ENCODE measurements around the gene MAP2. TPM values are rescaled to one million over a fixed set of nuclear protein-coding genes. Genes with fewer than 3 reads are reported as not detected.

MAP2 gene
- total RNA-seq, 1 donor from 2014 or later = not detected

- Mint-ChIP-seq H3K4me1 (no peaks in the 10 kb centered on the region), H3K4me3 (no peak overlapping the region), H3K36me3 (ENCODE audit: low read depth) (no peaks in the 10 kb centered on the region), H3K27ac (no peak overlapping the region), H3K27me3 (no peaks in the 10 kb centered on the region), H3K9me3 (no peaks in the 10 kb centered on the region)
- no peak for DNase-seq
- intact Hi-C loops (cut with micrococcal nuclease) = no loop called here
Observed at GRCh38 chr2:209445485-209445884, 21.6 kb downstream of the MAP2 start.

- DNase-seq = no peak
- no peaks in the 10 kb centered on the region for H3K36me3 Mint-ChIP-seq (ENCODE audit: low read depth)
- H3K27me3 Mint-ChIP-seq = no peaks in the 10 kb centered on the region
- no peak overlapping the region for H3K27ac Mint-ChIP-seq
- intact Hi-C loops (cut with micrococcal nuclease) = no loop called here
- H3K4me3 Mint-ChIP-seq = no peak overlapping the region
- H3K9me3 Mint-ChIP-seq = no peaks in the 10 kb centered on the region
- H3K4me1 Mint-ChIP-seq = no peaks in the 10 kb centered on the region
Observed at GRCh38 chr2:209451209-209451834, 27.5 kb downstream of the MAP2 start.

- no peaks in the 10 kb centered on the region for H3K27me3 Mint-ChIP-seq
- H3K27ac Mint-ChIP-seq = no peak overlapping the region
- H3K4me3 Mint-ChIP-seq = no peak overlapping the region
- H3K4me1 Mint-ChIP-seq = no peaks in the 10 kb centered on the region
- intact Hi-C loops (cut with micrococcal nuclease) = no loop called here
- DNase-seq = no peak
- H3K9me3 Mint-ChIP-seq = no peaks in the 10 kb centered on the region
- H3K36me3 Mint-ChIP-seq (ENCODE audit: low read depth) = no peaks in the 10 kb centered on the region
Observed at GRCh38 chr2:209456489-209456888, 32.6 kb downstream of the MAP2 start.

DNA sequence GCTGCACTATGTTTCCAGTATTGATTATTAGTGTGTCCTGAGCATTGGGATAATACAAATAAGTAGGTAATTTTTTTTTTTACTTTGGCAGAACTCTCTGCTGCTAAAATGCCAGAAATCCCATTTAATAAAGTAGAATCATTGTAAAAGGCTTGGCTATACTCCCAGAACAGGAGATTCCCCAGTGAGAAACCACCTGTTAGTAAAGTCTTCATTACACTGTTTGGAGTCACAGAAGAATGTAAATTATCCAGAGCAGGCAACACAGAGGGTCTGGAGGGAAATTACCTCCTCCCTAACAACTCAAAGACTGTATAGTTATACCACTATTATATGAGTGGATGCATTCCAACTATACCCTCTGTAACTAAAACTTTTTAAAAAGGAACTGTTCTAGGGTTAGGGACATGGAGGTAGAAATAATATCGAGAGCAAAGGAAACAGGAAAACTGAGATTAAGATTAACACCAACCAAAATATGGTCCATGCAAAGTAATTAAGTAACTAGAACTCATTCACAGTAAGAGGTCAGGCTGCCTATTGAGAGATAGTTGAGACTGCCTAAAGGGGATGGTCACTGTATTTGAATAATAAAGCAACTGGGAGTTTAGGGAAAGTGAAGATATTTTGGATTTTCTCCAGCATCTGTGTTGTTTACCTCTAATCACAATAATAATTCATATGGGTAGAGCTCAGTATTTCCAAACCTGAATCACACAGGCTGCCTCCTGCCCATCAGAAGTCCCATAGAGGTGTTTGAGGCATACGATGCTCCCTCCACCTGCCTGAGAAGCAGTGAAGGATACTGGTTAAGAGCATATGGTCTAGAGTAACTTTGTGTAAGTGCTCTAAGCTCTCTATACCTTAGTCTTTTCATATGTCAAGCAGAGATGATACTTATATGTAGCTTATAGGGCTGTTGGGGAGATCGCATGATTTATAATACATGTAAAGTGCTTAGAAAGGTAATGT lies 34.4 kb downstream of the MAP2 start:
- Mint-ChIP-seq H3K36me3 (ENCODE audit: low read depth) (no peaks in the 10 kb centered on the region), H3K4me3 (no peak overlapping the region), H3K9me3 (no peaks in the 10 kb centered on the region), H3K27ac (no peak overlapping the region), H3K4me1 (no peaks in the 10 kb centered on the region), H3K27me3 (no peaks in the 10 kb centered on the region)
- intact Hi-C loops (cut with micrococcal nuclease) = no loop called here
- DNase-seq = no peak

DNA sequence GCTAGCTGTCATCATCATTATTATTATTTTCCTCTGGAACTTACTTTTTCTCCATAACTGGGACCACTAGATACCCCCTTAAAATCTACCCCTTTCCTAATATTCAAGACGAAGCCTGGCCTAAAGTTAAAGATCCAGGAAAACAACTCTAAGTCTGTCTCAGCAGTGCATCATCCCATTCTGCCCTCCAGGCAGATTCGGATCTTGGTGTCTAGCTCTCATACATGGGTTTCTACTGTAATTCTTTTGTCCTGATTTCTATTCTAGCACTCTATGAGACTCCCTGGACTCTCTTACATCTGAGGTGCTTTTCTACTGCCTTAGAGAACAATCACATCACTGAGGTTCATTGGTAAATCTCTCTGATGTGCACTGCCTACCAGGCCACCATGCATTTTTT lies 35.5 kb downstream of the MAP2 start:
- H3K27ac Mint-ChIP-seq = no peak overlapping the region
- no peaks in the 10 kb centered on the region for H3K9me3 Mint-ChIP-seq
- H3K36me3 Mint-ChIP-seq (ENCODE audit: low read depth) = no peaks in the 10 kb centered on the region
- DNase-seq = no peak
- intact Hi-C loops (cut with micrococcal nuclease) = no loop called here
- H3K4me1 Mint-ChIP-seq = no peaks in the 10 kb centered on the region
- no peak overlapping the region for H3K4me3 Mint-ChIP-seq
- H3K27me3 Mint-ChIP-seq = no peaks in the 10 kb centered on the region

DNA sequence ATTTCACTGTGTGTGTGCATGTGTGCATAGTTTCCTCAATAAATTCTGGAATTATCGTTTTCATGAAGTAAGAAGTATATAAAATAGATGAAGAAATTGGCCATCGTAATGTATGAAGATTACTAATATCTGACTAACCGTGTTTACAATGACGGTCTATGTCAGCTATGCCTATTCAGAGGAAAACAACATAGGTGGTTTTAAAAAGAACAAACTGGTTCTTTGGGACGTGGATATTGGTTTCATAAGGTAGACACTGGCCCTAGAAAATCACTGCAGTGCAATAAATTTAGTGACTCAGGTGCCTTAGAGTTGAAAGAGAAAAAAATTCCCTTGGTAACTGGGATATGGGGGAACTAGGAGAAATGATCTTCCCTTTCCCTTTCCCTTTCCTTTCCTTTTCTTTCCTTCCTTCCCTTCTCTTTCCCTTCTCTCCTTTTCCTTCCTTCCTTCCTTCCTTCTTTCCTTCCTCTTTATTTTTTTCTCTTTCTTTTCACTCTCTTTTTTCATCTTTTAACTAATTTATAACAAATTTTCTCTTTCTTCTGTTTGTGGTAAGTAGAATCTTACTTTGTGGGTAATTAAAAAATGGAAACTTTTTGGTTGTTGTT lies 36.4 kb downstream of the MAP2 start:
- H3K27me3 Mint-ChIP-seq = no peaks in the 10 kb centered on the region
- intact Hi-C loops (cut with micrococcal nuclease) = no loop called here
- no peak overlapping the region for H3K27ac Mint-ChIP-seq
- H3K36me3 Mint-ChIP-seq (ENCODE audit: low read depth) = no peaks in the 10 kb centered on the region
- no peaks in the 10 kb centered on the region for H3K4me1 Mint-ChIP-seq
- H3K4me3 Mint-ChIP-seq = no peak overlapping the region
- H3K9me3 Mint-ChIP-seq = no peaks in the 10 kb centered on the region
- no peak for DNase-seq

- Mint-ChIP-seq H3K27me3 (no peaks in the 10 kb centered on the region), H3K4me3 (no peak overlapping the region), H3K36me3 (ENCODE audit: low read depth) (no peaks in the 10 kb centered on the region), H3K27ac (no peak overlapping the region), H3K4me1 (no peaks in the 10 kb centered on the region), H3K9me3 (no peaks in the 10 kb centered on the region)
- intact Hi-C loops (cut with micrococcal nuclease) = no loop called here
- DNase-seq = no peak
Observed at GRCh38 chr2:209463226-209463625, 39.4 kb downstream of the MAP2 start.

DNA sequence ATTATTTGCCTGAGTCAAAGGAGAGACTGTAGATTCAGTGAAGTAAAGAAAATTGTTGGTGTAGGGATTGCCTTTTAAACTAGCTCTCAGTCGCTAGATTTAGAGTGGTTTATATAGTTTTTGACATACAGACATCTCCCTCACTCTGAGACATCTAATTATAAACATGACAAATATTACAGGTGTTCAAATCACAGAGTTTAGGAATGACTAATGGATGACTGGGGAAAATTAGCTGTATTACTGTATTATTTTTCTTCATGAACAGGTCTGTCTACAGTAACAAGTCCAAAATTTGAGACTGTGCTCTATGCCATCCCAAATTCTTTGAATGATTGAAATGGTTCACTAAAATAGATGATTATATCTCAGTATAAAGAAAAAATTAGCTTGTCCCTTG lies 40.0 kb downstream of the MAP2 start:
- H3K4me3 Mint-ChIP-seq = no peak overlapping the region
- no peaks in the 10 kb centered on the region for H3K27me3 Mint-ChIP-seq
- intact Hi-C loops (cut with micrococcal nuclease) = no loop called here
- H3K9me3 Mint-ChIP-seq = no peaks in the 10 kb centered on the region
- no peak for DNase-seq
- no peaks in the 10 kb centered on the region for H3K4me1 Mint-ChIP-seq
- H3K36me3 Mint-ChIP-seq (ENCODE audit: low read depth) = no peaks in the 10 kb centered on the region
- H3K27ac Mint-ChIP-seq = no peak overlapping the region

DNA sequence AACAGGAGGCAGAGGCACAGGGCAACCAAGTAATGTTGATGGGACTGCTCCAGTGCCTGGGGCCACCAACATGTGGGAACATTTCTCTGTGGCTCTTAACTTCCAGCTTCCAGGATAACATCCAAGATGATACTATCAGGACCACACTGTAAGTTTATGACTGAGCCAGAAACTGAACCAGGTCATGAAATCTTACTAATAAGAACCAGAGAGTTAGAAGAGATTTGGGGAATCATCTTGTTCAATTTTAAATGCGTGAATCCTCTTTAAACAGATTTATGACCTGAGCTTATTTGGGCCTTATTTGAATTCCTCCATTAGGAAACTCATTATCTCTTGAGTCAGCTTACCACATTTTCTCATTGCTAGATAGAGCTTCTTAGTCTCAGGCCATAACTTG lies 45.0 kb downstream of the MAP2 start:
- intact Hi-C loops (cut with micrococcal nuclease) = no loop called here

GRCh38 chr2:209469481-209469880 lies 45.6 kb downstream of the MAP2 start:
- H3K4me1 Mint-ChIP-seq = no peaks in the 10 kb centered on the region
- intact Hi-C loops (cut with micrococcal nuclease) = no loop called here
- H3K4me3 Mint-ChIP-seq = no peak overlapping the region
- no peaks in the 10 kb centered on the region for H3K27me3 Mint-ChIP-seq
- no peaks in the 10 kb centered on the region for H3K36me3 Mint-ChIP-seq (ENCODE audit: low read depth)
- no peak overlapping the region for H3K27ac Mint-ChIP-seq
- DNase-seq = no peak
- H3K9me3 Mint-ChIP-seq = no peaks in the 10 kb centered on the region

More for the DNA sequence above, 45.0 kb downstream of the MAP2 start:
- Mint-ChIP-seq H3K4me3 (no peak overlapping the region), H3K36me3 (ENCODE audit: low read depth) (no peaks in the 10 kb centered on the region), H3K4me1 (no peaks in the 10 kb centered on the region), H3K27me3 (no peaks in the 10 kb centered on the region), H3K27ac (no peak overlapping the region), H3K9me3 (no peaks in the 10 kb centered on the region)
- DNase-seq = no peak

DNA sequence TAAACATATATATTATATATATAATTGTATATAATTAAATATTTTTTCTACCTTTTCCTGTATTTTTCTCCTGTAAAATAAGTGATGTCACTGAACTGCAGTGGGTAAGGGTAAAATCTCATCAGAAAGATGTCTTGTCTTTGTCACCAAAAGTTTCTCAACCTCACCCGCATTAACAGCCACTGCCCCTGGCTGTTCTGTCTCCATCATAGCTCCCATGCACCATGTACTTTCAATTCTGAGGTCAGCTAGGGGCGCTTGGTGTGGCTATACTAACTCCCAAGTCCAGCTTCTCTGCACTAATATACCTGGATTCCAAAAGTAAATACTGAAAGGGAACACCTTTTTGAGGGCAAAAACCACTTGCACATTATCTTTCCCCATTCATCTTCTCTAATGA lies 46.6 kb downstream of the MAP2 start:
- no peaks in the 10 kb centered on the region for H3K9me3 Mint-ChIP-seq
- no peaks in the 10 kb centered on the region for H3K4me1 Mint-ChIP-seq
- DNase-seq = no peak
- H3K27me3 Mint-ChIP-seq = no peaks in the 10 kb centered on the region
- intact Hi-C loops (cut with micrococcal nuclease) = no loop called here
- H3K36me3 Mint-ChIP-seq (ENCODE audit: low read depth) = no peaks in the 10 kb centered on the region
- H3K4me3 Mint-ChIP-seq = no peak overlapping the region
- no peak overlapping the region for H3K27ac Mint-ChIP-seq

DNA sequence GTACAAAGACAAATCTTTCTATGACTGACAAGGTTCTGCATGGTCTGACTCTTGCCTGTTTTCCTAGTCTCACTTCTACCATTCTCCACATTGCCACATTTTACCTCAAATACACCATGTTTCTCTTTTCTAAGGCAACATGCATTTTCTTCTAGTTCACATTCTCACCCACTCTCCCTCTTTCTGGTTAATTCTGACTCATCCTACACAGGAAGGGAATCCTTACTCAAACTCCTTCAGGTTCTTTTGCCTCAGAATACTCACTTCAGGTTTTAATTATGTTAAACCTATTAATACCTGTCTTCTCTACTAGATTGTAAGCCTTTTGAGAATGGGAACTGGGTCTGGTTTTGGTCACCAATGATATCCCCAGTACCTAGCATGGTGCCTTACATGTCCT lies 47.2 kb downstream of the MAP2 start:
- Mint-ChIP-seq H3K9me3 (no peaks in the 10 kb centered on the region), H3K27me3 (no peaks in the 10 kb centered on the region), H3K36me3 (ENCODE audit: low read depth) (no peaks in the 10 kb centered on the region), H3K4me1 (no peaks in the 10 kb centered on the region), H3K27ac (no peak overlapping the region), H3K4me3 (no peak overlapping the region)
- intact Hi-C loops (cut with micrococcal nuclease) = no loop called here
- no peak for DNase-seq

- H3K4me3 Mint-ChIP-seq = no peak overlapping the region
- intact Hi-C loops (cut with micrococcal nuclease) = no loop called here
- H3K27ac Mint-ChIP-seq = no peak overlapping the region
- H3K4me1 Mint-ChIP-seq = no peaks in the 10 kb centered on the region
- H3K27me3 Mint-ChIP-seq = no peaks in the 10 kb centered on the region
- H3K36me3 Mint-ChIP-seq (ENCODE audit: low read depth) = no peaks in the 10 kb centered on the region
- H3K9me3 Mint-ChIP-seq = no peaks in the 10 kb centered on the region
- DNase-seq = no peak
Observed at GRCh38 chr2:209472112-209472832, 48.4 kb downstream of the MAP2 start.

- H3K9me3 Mint-ChIP-seq = no peaks in the 10 kb centered on the region
- H3K27ac Mint-ChIP-seq = no peak overlapping the region
- no peak for DNase-seq
- no peaks in the 10 kb centered on the region for H3K27me3 Mint-ChIP-seq
- no peak overlapping the region for H3K4me3 Mint-ChIP-seq
- intact Hi-C loops (cut with micrococcal nuclease) = no loop called here
- H3K4me1 Mint-ChIP-seq = no peaks in the 10 kb centered on the region
- H3K36me3 Mint-ChIP-seq (ENCODE audit: low read depth) = no peaks in the 10 kb centered on the region
Observed at GRCh38 chr2:209472871-209473270, 49.0 kb downstream of the MAP2 start.
